DOHH2 (cell line): ENCODE measurements around the gene MLXIPL.

Experiments
- H3F3A ChIP-seq: fragments of 200-600 bp; sonication (generic), shearing (Covaris generic); 2 replicates; pipeline ENCODE4 v1.6.0; 2016; ENCODE audit warnings: antibody characterized with exemption, mild to moderate bottlenecking; ENCODE audit not compliant: control insufficient read depth, insufficient read depth
- H3K27ac ChIP-seq: fragments of 200-600 bp; sonication (generic); 2 replicates; pipeline ENCODE4 v1.5.1; 2014; ENCODE audit warnings: low read depth, mild to moderate bottlenecking, low read length, moderate library complexity
- H3K27me3 ChIP-seq: fragments of 200-600 bp; sonication (generic); 2 replicates; pipeline ENCODE4 v1.6.1; 2014; ENCODE audit warnings: mild to moderate bottlenecking, low read length, mixed read lengths; ENCODE audit not compliant: control insufficient read depth
- H3K36me3 ChIP-seq: fragments of 200-600 bp; sonication (generic); 2 replicates; pipeline ENCODE4 v1.6.1; 2014; ENCODE audit warnings: mild to moderate bottlenecking, low read length, moderate library complexity, mixed read lengths; ENCODE audit not compliant: control insufficient read depth
- H3K4me1 ChIP-seq: fragments of 200-600 bp; sonication (generic); 2 replicates; pipeline ENCODE4 v1.6.1; 2014; ENCODE audit warnings: mild to moderate bottlenecking, low read length, mixed read lengths; ENCODE audit not compliant: control insufficient read depth
- H3K4me2 ChIP-seq: fragments of 200-600 bp; sonication (generic); 2 replicates; pipeline ENCODE4 v1.6.0; 2014; ENCODE audit warnings: mild to moderate bottlenecking, low read length, moderate library complexity
- H3K4me3 ChIP-seq: fragments of 200-600 bp; sonication (generic); 2 replicates; pipeline ENCODE4 v1.5.1; 2014; ENCODE audit warnings: mild to moderate bottlenecking, low read length, mixed read lengths
- H3K79me2 ChIP-seq: fragments of 200-600 bp; sonication (generic); 2 replicates; pipeline ENCODE4 v1.6.1; 2014; ENCODE audit warnings: mild to moderate bottlenecking, low read length, mixed read lengths; ENCODE audit not compliant: control insufficient read depth
- H3K9me2 ChIP-seq: fragments of 200-600 bp; sonication (generic); replicated peaks from 2 replicates; pipeline ENCODE4 v1.6.1; 2014; ENCODE audit warnings: mild to moderate bottlenecking, low read length, mixed read lengths; ENCODE audit not compliant: control insufficient read depth
- H3K9me3 ChIP-seq: fragments of 200-600 bp; sonication (generic); 2 replicates; pipeline ENCODE4 v1.6.1; 2014; ENCODE audit warnings: antibody characterized with exemption, low read length, mixed read lengths; ENCODE audit not compliant: control insufficient read depth, insufficient read depth
- H4K20me1 ChIP-seq: fragments of 200-600 bp; sonication (generic); 2 replicates; pipeline ENCODE4 v1.6.0; 2014; ENCODE audit warnings: low read depth, mild to moderate bottlenecking, antibody characterized with exemption, low read length, moderate library complexity; ENCODE audit not compliant: control insufficient read depth, insufficient read depth
- EZH2phosphoT487 ChIP-seq: fragments of 200-600 bp; sonication (generic); IDR thresholded peaks from 2 replicates; pipeline ENCODE4 v1.6.1; 2017; ENCODE audit warnings: borderline replicate concordance, mild to moderate bottlenecking, antibody characterized with exemption, low read length, moderate library complexity, mixed read lengths
- TF ChIP-seq, protein P1 (sequence below): fragments of 200-600 bp; sonication (generic); IDR thresholded peaks from one replicate; pipeline ENCODE4 v1.5.1; 2014; ENCODE audit warnings: antibody characterized with exemption, mild to moderate bottlenecking, low read depth, low read length; ENCODE audit not compliant: poor library complexity, severe bottlenecking

Gene MLXIPL

DNA sequence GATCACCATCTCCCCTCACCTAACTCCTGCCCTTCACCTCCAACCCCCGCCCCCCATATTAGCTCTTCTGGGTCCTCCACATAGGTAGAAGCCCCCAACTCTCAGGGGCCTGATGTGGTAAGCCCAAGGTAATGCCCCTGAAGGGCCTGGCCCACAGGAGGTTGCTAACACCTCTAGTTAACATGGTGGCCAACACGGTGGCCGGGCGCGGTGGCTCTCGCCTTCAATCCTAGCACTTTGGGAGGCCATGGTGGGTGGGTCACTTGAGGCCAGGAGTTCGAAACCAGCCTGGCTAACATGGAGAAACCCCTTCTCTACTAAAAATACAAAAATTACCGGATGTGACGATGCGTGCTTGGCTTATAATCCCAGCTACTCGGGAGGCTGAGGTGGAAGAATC lies 954 bp upstream of the MLXIPL start:
- no peaks in the 10 kb centered on the region for H3K36me3 ChIP-seq
- peaks cover 27% of the 10 kb centered on the region for H3K27me3 ChIP-seq
- H3K9me2 ChIP-seq = no peaks in the 10 kb centered on the region
- H3K9me3 ChIP-seq = no peaks in the 10 kb centered on the region
- no peaks in the 10 kb centered on the region for H3F3A ChIP-seq
- no peak overlapping the region for H3K4me3 ChIP-seq
- H3K79me2 ChIP-seq = no peaks in the 10 kb centered on the region
- no peak overlapping the region for H3K27ac ChIP-seq
- no peak overlapping the region for H3K4me2 ChIP-seq
- H3K4me1 ChIP-seq = no peaks in the 10 kb centered on the region
- no peaks in the 10 kb centered on the region for H4K20me1 ChIP-seq
- TF ChIP-seq EZH2phosphoT487 = no peak
- TF ChIP-seq, protein P1, sequence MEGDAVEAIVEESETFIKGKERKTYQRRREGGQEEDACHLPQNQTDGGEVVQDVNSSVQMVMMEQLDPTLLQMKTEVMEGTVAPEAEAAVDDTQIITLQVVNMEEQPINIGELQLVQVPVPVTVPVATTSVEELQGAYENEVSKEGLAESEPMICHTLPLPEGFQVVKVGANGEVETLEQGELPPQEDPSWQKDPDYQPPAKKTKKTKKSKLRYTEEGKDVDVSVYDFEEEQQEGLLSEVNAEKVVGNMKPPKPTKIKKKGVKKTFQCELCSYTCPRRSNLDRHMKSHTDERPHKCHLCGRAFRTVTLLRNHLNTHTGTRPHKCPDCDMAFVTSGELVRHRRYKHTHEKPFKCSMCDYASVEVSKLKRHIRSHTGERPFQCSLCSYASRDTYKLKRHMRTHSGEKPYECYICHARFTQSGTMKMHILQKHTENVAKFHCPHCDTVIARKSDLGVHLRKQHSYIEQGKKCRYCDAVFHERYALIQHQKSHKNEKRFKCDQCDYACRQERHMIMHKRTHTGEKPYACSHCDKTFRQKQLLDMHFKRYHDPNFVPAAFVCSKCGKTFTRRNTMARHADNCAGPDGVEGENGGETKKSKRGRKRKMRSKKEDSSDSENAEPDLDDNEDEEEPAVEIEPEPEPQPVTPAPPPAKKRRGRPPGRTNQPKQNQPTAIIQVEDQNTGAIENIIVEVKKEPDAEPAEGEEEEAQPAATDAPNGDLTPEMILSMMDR = no peak

DNA sequence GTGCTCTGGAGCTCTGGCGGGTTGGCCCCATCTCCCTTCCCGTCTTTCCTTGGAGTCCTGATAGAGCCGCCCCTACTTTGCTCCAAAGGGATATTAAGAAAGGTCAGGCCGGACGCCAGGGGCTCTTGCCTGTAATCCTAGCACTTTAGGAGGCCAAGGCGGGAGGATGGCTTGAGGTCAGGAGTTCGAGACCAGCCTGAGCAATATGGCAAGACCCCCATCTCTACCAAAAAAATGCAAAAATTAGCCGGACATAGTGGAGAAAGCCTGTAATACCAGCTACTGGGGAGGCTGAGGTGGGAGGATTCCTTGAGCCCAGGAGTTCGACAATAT lies 313 bp upstream of the MLXIPL start:
- no peaks in the 10 kb centered on the region for H3K4me1 ChIP-seq
- no peaks in the 10 kb centered on the region for H4K20me1 ChIP-seq
- H3K36me3 ChIP-seq = no peaks in the 10 kb centered on the region
- H3K27ac ChIP-seq = no peak overlapping the region
- no peaks in the 10 kb centered on the region for H3K9me3 ChIP-seq
- H3K27me3 ChIP-seq = peaks cover 27% of the 10 kb centered on the region
- H3F3A ChIP-seq = no peaks in the 10 kb centered on the region
- no peaks in the 10 kb centered on the region for H3K79me2 ChIP-seq
- no peak overlapping the region for H3K4me3 ChIP-seq
- TF ChIP-seq EZH2phosphoT487 = no peak
- TF ChIP-seq, protein P1 = no peak
- no peak overlapping the region for H3K4me2 ChIP-seq
- no peaks in the 10 kb centered on the region for H3K9me2 ChIP-seq

GRCh38 chr7:73622909-73623797 lies 1.2 kb downstream of the MLXIPL start:
- H3K4me2 ChIP-seq = no peak overlapping the region
- H3K9me3 ChIP-seq = no peaks in the 10 kb centered on the region
- H3K27ac ChIP-seq = no peak overlapping the region
- H4K20me1 ChIP-seq = no peaks in the 10 kb centered on the region
- H3K4me3 ChIP-seq = no peak overlapping the region
- no peaks in the 10 kb centered on the region for H3K4me1 ChIP-seq
- TF ChIP-seq, protein P1 = no peak
- no peak for TF ChIP-seq EZH2phosphoT487
- H3K36me3 ChIP-seq = no peaks in the 10 kb centered on the region
- no peaks in the 10 kb centered on the region for H3F3A ChIP-seq
- no peaks in the 10 kb centered on the region for H3K79me2 ChIP-seq
- H3K9me2 ChIP-seq = no peaks in the 10 kb centered on the region
- peaks cover 21% of the 10 kb centered on the region for H3K27me3 ChIP-seq
